B cell (primary cell): ENCODE measurements around the gene VSIG10L. TPM values are rescaled to one million over a fixed set of nuclear protein-coding genes. Genes with fewer than 3 reads are reported as not detected.

Source experiments
- ATAC-seq: fragments of 200-7000 bp; cut with Tn5 transposase; one replicate; pipeline ENCODE4 v1.10.0; 2021; ENCODE audit warnings: low read depth, mild to moderate bottlenecking, moderate number of reproducible peaks, moderate library complexity
- CTCF ChIA-PET: fragments of 350-600 bp; sonication (Branson Sonifier 250); formaldehyde crosslinking; loops from one replicate; lab custom pipeline; 2021; ENCODE audit warnings: antibody characterized with exemption, inconsistent platforms; lab: Charles Lee
- POLR2A ChIA-PET: fragments of 350-600 bp; sonication (Branson Sonifier 250); formaldehyde crosslinking; loops from one replicate; lab custom pipeline; 2021; ENCODE audit warnings: antibody characterized with exemption; lab: Charles Lee
- DNase-seq: peaks from one replicate; pipeline ENCODE4 v3.0.0; 2013
- H2AFZ ChIP-seq: 2 replicates; pipeline ENCODE4 v1.6.1; 2012; ENCODE audit warnings: mild to moderate bottlenecking, low read depth, low read length; ENCODE audit not compliant: insufficient read depth, poor library complexity, severe bottlenecking
- H3K27ac ChIP-seq, 2 donors: 1 replicate in 1 of 2; 2 replicates in 1 of 2; pipeline ENCODE4 v1.5.1; 2012 to 2013; ENCODE audit warnings: low read length in 2 of 2, mild to moderate bottlenecking in 2 of 2, moderate library complexity in 1 of 2
- H3K27me3 ChIP-seq, 4 experiments: fragments of 200-600 bp in 1 of 4; sonication (generic) in 1 of 4; replicated peaks in 1 of 4; 1 replicate in 2 of 4; 2 replicates in 2 of 4; pipeline versions ENCODE4 v1.6.1 to v1.7.0; 2013 to 2016; ENCODE audit warnings: low read length in 3 of 4, mild to moderate bottlenecking in 2 of 4, mixed read lengths in 1 of 4, moderate library complexity in 1 of 4; ENCODE audit not compliant: insufficient read depth in 4 of 4, control insufficient read depth in 3 of 4; ENCODE audit errors: control extremely low read depth in 1 of 4
- H3K36me3 ChIP-seq, 2 experiments: replicated peaks in 1 of 2; 1 replicate in 1 of 2; 2 replicates in 1 of 2; pipeline versions ENCODE4 v1.6.1 to v1.7.1; 2013; ENCODE audit warnings: low read length in 1 of 2; ENCODE audit not compliant: insufficient read depth in 2 of 2, control insufficient read depth in 1 of 2; ENCODE audit errors: control extremely low read depth in 1 of 2, extremely low read depth in 1 of 2
- H3K4me1 ChIP-seq, 2 donors: fragments of 200-600 bp in 1 of 2; sonication (generic) in 1 of 2; 1 replicate in 1 of 2; 2 replicates in 1 of 2; pipeline versions ENCODE4 v1.5.1 to v1.6.1; 2013 to 2017; ENCODE audit warnings: low read length in 2 of 2; ENCODE audit not compliant: control insufficient read depth in 2 of 2, insufficient read depth in 2 of 2
- H3K4me2 ChIP-seq: replicated peaks from 2 replicates; pipeline ENCODE3; 2012; ENCODE audit warnings: mild to moderate bottlenecking, low read depth, low read length; ENCODE audit not compliant: poor library complexity, severe bottlenecking
- H3K4me3 ChIP-seq, 5 experiments: fragments of 200-600 bp in 1 of 5; sonication (generic) in 1 of 5; 1 replicate in 3 of 5; 2 replicates in 2 of 5; pipeline versions ENCODE4 v1.5.1 to v1.7.0; 2011 to 2016; ENCODE audit warnings: low read length in 4 of 5, mild to moderate bottlenecking in 4 of 5, low read depth in 2 of 5, control low read depth in 1 of 5, moderate library complexity in 1 of 5; ENCODE audit not compliant: insufficient read depth in 1 of 5; ENCODE audit errors: control extremely low read depth in 1 of 5, extremely low read depth in 1 of 5
- H3K79me2 ChIP-seq: fragments of 200-600 bp; sonication (generic); one replicate; pipeline ENCODE4 v1.6.0; 2016; ENCODE audit warnings: low read length; ENCODE audit not compliant: control insufficient read depth, insufficient read depth
- H3K9ac ChIP-seq: fragments of 200-600 bp; sonication (generic); 2 replicates; pipeline ENCODE4 v1.6.1; 2017; ENCODE audit warnings: mild to moderate bottlenecking, low read length, moderate library complexity
- H3K9me3 ChIP-seq, 3 donors: one replicate each; pipeline versions ENCODE4 v1.6.1 to v1.7.1; 2013; ENCODE audit warnings: low read length in 2 of 3; ENCODE audit not compliant: control insufficient read depth in 2 of 3, insufficient read depth in 1 of 3; ENCODE audit errors: control extremely low read depth in 1 of 3
- H4K20me1 ChIP-seq: 2 replicates; pipeline ENCODE4 v1.6.0; 2012; ENCODE audit warnings: mild to moderate bottlenecking, low read length; ENCODE audit not compliant: insufficient read depth, control insufficient read depth, poor library complexity, severe bottlenecking
- H3K27ac Mint-ChIP-seq: one replicate; pipeline ENCODE4 v1.8.0; 2021; ENCODE audit warnings: mixed read lengths
- H3K27me3 Mint-ChIP-seq: one replicate; pipeline ENCODE4 v1.8.0; 2021; ENCODE audit warnings: mixed read lengths
- H3K4me1 Mint-ChIP-seq: one replicate; pipeline ENCODE4 v1.8.0; 2021; ENCODE audit warnings: mixed read lengths
- H3K4me3 Mint-ChIP-seq: one replicate; pipeline ENCODE4 v1.8.0; 2021; ENCODE audit warnings: mixed read lengths
- H3K9me3 Mint-ChIP-seq: one replicate; pipeline ENCODE4 v1.8.0; 2022; ENCODE audit warnings: mixed read lengths; ENCODE audit not compliant: insufficient read depth
- CTCF ChIP-seq: fragments of 200-600 bp; IDR thresholded peaks from one replicate; pipeline ENCODE4 v1.8.0; 2022; ENCODE audit warnings: antibody characterized with exemption, mild to moderate bottlenecking
- EZH2 ChIP-seq: IDR thresholded peaks from 2 replicates; pipeline ENCODE4 v1.6.1; 2012; ENCODE audit warnings: borderline replicate concordance, low read depth, mild to moderate bottlenecking, moderate library complexity, low read length; ENCODE audit not compliant: insufficient read depth, poor library complexity, severe bottlenecking
- WGBS: methylation state at CpG from one replicate; pipeline ENCODE4 v1.1.5; 2013; ENCODE audit warnings: missing lambda C conversion rate; ENCODE audit not compliant: insufficient coverage; 5-methylcytosine and 5-hydroxymethylcytosine counted together
- intact Hi-C: fragments of 100-400 bp; cut with micrococcal nuclease; formaldehyde crosslinking; loops from one replicate; pipeline ENCODE4 v1.10.0; 2022
- polyA plus RNA-seq: library from polyadenylated mRNA; depleted of rRNA; stranded (reverse); fragments of >200 nt; gene quantifications from 2 replicates; pipeline ENCODE4 v1.2.3, GENCODE V29; 2012
- total RNA-seq, 2 donors: library from RNA; stranded (reverse); fragments of 120-200 nt in 1 of 2; gene quantifications; 1 replicate in 1 of 2; 2 replicates in 1 of 2; pipeline versions ENCODE4 v1.2.3 to v1.2.4, GENCODE V29; 2013 to 2022

Gene VSIG10L
- total and polyA plus RNA-seq, 2 donors (not counting 1 experiment from before 2014, with no cell fraction given), result 1.3 to 1.7 TPM

GRCh38 chr19:51323481-51324166 lies 18.3 kb downstream of the VSIG10L start:
- ATAC-seq, result no peak
- Mint-ChIP-seq H3K27me3 (peaks cover 59% of the 10 kb centered on the region), H3K27ac (no peak overlapping the region), H3K9me3 (no peaks in the 10 kb centered on the region), H3K4me1 (peaks cover 11% of the 10 kb centered on the region), H3K4me3 (no peak overlapping the region)
- Histone ChIP-seq H2AFZ (no peak overlapping the region), H3K9me3 (peaks cover 0 to 19% (median 0%) of the 10 kb centered on the region in 3 donors), H3K4me3 (no peak overlapping the region), H3K27me3 (peaks cover 0 to 36% (median 23%) of the 10 kb centered on the region in 4 experiments), H4K20me1 (no peaks in the 10 kb centered on the region), H3K4me2 (no peak overlapping the region), H3K36me3 (no peaks in the 10 kb centered on the region), H3K9ac (no peak overlapping the region), H3K4me1 (peaks cover 12 to 20% of the 10 kb centered on the region in 2 donors), H3K27ac (no peak overlapping the region), H3K79me2 (no peaks in the 10 kb centered on the region)
- intact Hi-C loops, result no loop called here
- ChIA-PET POLR2A (no interaction called here), CTCF (no interaction called here)
- no peak for DNase-seq
- TF ChIP-seq CTCF, result no peak
- TF ChIP-seq EZH2, result no peak
- WGBS, result 82% methylated on average over 22 of the region's 29 CpGs

- WGBS, result 93% methylated on average over 11 of the region's 14 CpGs
- intact Hi-C loops, result no loop called here
- no peak for ATAC-seq
- Histone ChIP-seq H3K36me3 (no peaks in the 10 kb centered on the region), H4K20me1 (no peaks in the 10 kb centered on the region), H3K4me1 (peaks cover 0 to 3% of the 10 kb centered on the region in 2 donors), H3K9me3 (peaks cover 0 to 8% (median 0%) of the 10 kb centered on the region in 3 donors), H3K4me2 (no peak overlapping the region), H3K27ac (no peak overlapping the region), H3K4me3 (no peak overlapping the region), H3K9ac (no peak overlapping the region), H3K79me2 (no peaks in the 10 kb centered on the region), H3K27me3 (peaks cover 0 to 19% (median 11%) of the 10 kb centered on the region in 4 experiments), H2AFZ (no peak overlapping the region)
- H3K4me3 Mint-ChIP-seq, result no peak overlapping the region
- POLR2A ChIA-PET, result no interaction called here
- no peak for TF ChIP-seq CTCF
- TF ChIP-seq EZH2, result no peak
- no peaks in the 10 kb centered on the region for H3K9me3 Mint-ChIP-seq
- DNase-seq, result no peak
- H3K27ac Mint-ChIP-seq, result no peak overlapping the region
- peaks cover 3% of the 10 kb centered on the region for H3K4me1 Mint-ChIP-seq
- H3K27me3 Mint-ChIP-seq, result peaks cover 60% of the 10 kb centered on the region
- CTCF ChIA-PET, result no interaction called here
Measured at GRCh38 chr19:51321799-51322198, 20.1 kb downstream of the VSIG10L start.
